ENCODE results near the gene MYO1D.
"Not testable (repeated sequence)": the region's sequence is repeated elsewhere in the genome, so short reads cannot be mapped to it uniquely, and the experiment has no call there.

The MYO1D gene

DNA sequence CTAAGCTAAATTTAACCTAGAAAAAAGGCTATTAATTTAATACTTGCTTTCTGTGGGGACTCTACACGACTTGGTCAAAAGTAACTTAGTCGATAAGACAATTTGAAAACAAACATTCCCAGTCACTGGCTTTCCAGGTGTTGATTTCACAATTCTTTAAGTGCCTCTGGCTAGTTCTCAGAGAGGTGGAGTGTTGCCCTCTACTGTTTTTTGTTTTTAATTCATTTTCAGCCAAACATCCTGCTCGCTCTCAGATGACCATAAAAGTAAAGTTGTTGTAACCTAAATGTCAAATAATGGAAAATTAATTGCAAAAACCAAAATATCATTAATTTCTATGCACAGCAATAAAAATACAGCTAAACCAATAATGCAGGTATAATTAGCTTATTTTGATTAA is 107.1 kb downstream of the MYO1D start:
- no peak for DNase-seq

DNA sequence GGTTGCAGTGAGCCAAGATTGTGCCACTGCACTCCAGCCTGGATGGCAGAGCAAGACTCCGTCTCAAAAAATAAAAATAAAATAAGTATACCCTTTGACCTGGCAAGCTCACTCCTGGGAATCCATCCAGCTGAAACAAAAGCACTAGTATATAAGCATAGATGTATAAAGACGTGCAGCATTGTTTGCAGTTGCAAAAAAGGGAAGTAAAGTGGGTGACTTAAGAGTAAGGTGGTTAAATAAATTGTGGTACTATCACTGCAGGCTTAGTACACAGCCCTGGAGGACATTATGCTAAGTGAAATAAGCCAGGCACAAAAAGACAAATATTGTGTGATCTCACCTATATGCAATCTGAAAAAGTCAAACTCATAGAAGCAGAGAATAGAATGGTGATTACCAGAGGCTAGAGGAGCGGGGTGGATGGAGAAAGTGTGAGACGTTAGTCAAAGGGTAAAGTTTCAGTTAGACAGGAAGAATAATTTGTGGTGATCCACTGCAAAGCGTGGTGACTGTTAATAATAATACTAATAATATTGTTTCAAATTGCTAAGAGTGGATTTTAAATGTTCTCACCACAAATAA is 113.0 kb downstream of the MYO1D start:
- no peak for DNase-seq

DNA sequence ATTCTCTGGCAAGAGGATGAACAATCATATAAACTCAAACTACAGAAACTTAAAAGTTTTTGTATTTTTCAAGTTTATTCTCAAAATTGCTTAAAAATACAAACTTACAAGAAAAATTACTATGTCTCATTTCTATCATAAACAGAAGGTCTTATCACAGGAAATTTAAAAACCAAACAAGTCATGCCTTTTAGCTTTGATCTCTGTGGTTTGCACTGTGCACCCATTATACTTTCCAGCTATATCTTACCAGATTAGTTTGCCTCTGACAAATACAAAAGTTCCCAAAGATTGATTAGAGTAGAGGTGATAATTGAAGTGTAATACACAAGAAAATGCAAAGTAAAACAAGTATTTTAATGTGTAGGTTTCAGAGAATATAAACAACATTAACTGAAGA is 117.4 kb downstream of the MYO1D start:
- DNase-seq: no peak

DNA sequence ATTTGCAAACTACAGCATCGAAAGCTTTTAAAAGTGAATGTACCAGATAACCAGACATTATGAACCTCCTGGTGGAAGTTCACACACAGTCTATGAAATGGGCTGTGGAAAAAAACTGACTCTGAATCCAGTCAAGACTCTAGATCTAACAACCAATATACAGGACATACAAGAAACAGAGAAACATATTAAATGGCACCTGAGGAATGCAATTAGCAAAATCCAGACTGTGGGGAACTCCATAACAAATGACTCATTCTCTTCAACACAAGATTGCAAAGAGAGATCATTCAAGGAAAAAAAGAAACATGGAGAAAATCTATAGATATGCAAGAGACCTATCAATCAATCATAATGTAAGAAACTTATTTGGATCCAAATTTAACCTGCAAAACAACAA is 119.0 kb downstream of the MYO1D start:
- no peak for DNase-seq

DNA sequence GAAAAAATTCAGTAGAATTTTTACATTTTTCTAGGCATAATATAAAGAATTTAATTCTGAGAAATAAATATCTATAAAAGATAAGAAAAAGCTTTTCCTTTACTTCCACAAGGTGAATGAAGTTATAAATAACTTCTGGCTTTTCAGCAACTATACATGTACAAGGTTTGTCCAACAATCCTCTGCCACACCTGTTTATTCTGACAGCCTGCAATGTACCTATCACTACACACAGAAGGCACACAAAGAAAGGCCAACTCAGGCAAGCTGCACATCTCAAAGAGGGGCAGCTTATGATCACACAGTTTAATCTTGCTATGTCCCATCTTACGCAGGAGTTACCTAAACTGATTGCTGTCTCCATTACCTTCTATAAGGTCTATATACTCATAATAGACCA is 120.2 kb downstream of the MYO1D start:
- no peak for DNase-seq

DNA sequence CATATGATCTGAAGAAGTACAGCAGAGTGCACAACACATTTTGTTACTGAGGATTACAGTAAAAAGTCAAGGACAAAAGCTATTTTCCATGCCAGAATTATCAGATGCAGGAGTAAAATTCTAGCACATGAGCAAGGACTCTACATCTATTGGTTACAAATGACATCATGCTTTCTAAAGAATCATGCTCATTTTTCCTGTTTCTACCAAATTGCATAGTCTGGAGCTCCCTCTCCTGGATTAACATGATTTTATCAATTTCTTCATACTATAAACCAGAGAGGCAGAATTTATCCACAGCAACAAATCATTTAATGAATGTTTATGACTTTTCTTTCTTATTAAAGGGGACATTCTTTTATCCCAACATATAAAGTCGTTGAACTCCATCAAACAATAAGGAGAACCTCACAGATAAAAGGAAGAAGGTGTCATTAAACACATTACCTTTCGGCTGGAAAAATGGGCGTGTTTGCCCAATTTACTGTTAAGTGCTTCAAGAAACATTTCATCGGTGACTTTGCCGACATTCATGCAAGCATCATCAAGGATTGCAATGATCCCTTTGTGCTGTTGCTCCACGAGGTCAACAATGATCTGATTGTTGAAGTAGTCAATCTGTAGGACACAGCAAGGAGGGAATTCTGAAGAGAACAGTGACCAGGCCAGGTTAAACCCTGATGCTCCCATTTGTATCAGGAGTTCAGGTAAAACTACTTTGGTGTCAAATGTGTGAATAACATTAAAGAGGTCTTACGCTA is 121.7 kb downstream of the MYO1D start:
- peak; percentile 75 for DNase-seq

DNA sequence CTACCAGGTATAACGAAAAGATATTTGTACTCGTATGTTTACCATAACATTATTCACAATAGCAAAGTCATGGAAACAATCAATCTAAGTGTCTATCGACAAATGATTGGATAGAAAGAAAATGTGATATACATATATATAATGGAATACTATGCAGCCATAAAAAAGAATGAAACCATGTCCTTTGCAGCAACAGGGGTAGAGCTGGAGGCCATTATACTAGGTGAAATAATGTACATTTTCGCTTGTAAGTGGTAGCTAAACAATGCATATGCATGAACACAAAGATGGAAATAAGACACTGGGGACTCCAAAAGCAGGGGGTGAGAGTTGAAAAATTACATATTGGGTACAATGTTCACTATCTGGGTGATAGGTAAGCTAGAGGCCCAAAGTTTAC is 124.0 kb downstream of the MYO1D start:
- DNase-seq: no peak

DNA sequence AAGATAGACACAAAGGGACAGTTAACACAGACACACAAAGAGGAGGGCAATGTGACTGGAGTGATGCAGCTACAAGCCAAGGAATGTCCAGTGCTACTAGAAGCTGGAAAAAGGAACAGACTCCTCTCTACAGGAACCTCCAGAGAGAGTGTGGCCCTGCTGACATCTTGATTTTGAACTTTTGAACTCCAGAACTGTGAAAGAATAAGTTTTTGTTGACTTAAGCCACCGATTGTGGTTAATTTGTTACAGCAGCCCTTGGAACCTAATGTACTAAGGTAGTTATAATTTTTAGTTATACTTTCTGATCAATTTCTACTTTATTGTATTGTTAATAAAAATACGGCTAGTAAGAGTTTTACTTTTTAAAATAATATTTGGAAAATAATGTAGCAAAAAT is 129.1 kb downstream of the MYO1D start:
- DNase-seq: no peak

DNA sequence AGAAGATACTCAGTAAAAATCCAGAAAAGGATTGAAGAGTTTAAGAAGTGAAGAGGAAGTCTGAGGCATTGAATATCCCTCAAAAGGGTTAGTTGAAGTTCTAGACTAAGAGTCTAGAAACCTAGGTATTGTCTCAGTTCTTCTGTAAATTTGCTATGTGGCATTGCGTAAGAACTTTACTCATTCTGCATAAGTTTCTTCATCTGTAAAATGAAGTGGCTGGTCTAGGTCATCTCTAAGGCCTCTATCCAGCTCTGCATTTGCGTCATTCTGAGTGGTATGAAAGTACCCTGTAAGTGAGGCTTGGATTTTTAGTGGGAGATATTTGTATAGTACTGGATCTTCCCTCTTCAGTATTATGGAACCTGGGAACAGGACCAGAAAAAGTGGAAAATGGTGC is 130.2 kb downstream of the MYO1D start:
- DNase-seq: no peak

DNA sequence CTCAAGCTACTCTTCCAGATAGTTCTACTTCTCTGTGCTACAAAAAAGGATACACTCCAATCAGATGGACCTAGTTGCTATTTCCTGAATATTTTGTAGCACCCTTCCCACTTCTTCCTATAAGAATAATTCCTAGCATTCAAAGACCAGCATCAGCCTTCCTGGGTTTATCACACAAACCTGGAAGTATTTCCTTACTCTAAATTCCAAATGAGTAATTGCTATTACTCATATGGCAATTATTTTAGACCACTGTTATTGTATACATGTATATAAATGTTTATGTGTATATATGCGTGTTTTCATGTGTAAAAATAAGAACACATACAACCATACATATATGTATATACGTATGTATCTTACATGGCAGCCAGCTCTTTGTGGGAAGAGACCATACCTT is 130.6 kb downstream of the MYO1D start:
- DNase-seq: no peak

DNA sequence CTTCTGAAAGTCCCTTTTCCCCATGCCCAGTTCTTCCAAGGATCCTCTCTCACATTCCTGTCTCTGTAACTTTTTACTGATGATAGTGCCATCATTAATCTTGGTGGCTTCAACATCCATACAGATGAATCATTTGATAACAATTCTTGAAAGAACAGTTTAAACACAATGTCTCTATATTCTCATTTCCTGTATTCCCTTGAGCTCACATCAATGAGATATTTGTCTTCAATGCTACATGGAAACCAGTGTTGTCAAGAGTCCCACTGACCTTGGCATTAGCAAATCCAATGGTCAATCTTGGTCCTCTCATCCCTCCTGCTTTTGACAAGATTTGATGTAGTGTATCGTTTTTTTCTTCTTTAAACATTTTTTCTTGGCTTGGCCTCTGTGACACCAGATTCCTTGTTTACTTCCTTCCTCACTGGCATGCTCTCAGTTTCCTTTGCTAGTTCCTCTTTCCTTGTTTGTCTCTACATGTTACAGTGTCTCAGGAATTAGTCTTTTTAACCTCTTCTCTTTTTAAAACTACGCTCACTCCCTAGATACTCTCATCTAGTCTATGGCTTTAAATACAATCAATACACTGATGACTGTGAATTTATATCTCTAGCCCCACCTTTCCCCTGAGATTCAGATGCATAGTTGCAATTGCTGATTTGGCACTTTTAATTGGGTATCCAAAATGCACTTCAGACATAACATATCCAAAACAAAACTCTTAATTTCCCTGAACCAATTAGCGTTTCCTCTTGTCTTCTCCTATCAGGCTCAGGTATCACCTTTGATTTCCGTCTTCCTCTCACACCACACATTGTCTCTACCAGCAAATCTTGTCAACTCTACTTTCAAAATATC is 134.0 kb downstream of the MYO1D start:
- DNase-seq: no peak

DNA sequence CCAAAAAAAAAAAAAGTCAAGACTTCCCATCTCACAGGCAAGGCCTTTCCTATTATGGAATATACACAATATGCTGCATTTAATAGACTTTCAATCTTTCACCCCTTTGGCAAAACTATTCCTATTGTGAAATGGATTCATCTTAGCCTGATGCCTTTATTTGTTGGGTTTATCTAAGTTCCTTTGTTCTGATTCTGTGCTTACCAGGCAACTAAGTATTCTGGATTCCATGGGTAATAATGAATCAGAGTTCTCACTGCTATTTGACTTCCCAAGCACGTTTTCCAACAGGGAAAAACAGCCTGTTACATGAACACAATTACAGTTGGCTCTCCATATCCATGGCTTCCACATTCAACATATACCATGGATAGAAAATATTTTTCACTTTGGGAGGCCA is 135.5 kb downstream of the MYO1D start:
- no peak for DNase-seq

DNA sequence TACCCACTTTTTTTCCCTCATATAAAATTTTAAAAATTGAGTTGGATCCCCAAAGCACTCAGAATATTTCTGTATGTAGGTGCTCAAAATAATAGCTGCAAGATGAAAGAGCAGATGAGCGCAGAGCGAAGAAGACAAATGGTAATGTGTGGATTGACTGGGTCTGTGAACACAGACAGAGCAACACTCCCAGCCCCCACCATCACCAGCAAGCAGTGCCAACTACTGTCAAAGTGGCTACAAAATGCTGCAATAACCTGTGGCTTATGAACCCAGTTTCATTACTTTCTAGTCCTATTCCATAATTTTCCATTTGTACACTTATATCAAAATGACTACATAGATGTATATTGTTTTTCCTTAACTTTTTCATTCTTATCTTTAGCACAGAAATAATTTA is 137.2 kb downstream of the MYO1D start:
- DNase-seq: no peak

DNA sequence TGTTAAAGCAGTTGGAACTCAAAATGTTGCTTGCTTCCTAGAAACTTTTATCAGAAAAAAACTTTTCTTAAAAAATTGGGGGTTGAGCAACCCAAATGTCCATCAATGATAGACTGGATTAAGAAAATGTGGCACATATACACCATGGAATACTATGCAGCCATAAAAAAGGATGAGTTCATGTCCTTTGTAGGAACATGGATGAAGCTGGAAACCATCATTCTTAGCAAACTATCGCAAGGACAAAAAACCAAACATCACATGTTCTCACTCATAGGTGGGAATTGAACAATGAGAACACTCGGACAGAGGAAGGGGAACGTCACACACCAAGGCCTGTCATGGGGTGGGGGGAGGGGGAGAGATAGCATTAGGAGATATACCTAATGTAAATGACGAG is 137.8 kb downstream of the MYO1D start:
- DNase-seq: not testable (repeated sequence)

DNA sequence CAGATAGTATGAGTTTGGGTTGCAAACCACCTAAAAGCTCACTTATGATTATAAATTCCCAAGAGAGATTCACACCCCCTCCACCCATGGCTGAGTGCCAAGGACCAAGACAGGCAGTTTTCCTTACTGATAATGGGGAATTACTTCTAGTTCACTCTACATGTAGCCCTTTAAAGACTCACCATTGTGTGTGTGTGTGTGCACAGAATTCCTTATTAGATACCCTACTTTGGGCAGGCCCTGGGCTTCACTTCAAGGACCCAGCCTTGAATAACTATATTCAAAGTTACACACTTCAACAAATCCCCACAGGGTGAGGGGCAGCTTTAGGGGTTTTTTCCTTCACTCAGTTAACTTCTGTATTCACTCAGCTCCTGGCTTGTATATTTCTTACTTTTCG is 143.5 kb downstream of the MYO1D start:
- DNase-seq: no peak

DNA sequence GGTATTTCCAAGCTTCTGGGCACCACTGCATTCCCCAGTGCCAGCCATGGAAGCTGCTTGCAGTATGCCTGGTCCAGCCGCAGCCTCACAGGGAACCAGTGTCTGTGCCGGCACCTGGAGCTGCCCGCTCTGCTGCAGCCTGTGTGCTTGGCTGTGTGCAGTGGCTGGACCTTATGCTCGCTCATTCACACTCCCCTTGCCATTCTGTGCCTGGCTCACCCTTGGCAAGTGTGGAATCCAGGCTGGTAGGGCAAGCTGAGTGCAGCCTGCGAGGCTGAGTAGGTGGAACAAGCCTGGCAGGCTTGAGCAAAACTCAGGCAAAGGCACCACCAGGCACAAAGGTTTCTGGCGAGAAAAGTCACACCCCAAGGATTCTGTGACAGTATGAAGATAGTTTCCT is 144.0 kb downstream of the MYO1D start:
- no peak for DNase-seq

DNA sequence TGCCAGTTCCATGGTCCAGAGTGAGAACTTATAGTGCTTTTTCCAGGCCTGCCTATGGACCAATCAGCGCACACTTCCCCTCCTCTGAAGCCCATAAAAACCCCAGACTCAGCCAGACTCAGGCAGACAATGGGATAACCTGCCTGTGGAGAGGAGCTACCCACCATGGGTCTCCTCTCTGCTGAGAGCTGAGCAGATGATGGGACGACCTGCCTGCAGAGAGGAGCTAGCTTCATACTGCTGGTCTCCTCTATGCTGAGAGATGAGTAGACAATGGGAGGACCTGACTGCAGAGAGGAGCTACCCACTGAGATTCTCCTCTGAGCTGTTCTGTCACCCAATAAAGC is 144.7 kb downstream of the MYO1D start:
- DNase-seq: no peak

DNA sequence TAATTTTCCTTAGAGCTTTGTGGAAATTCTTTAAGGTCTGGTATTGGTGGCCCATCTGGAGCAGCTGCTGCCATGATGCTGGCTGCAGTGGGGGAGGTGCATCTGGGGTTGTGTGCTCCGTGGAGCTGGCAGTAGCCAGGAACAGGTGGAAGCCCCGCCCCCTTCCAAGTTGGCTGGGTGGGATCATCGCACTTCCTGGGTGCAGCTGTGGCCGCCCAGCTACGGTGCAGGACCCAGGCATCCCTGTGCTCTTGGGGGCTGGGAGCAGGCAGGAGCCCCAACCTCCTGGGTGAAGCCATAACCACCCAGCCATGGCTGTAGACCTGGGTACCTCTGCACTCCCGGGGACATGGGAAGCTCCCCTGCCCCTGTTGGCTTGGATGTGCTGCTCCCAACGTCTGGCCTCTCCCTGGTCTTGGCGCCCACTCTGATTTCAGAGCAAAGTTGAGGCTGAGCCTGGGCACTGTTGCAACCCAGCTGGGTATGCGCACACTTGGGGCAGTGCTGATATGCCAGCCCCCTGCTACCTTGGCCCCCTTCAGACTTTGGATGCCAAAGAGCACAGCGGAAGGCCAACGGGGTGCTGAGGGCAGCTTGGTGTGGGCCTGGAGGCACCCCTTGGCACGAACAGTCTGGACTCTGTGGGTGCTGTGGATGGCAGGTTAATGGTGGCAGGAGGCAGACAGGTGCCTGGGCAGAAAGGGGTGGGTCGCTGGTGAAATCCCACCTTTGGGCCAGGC is 145.2 kb downstream of the MYO1D start:
- no peak for DNase-seq

DNA sequence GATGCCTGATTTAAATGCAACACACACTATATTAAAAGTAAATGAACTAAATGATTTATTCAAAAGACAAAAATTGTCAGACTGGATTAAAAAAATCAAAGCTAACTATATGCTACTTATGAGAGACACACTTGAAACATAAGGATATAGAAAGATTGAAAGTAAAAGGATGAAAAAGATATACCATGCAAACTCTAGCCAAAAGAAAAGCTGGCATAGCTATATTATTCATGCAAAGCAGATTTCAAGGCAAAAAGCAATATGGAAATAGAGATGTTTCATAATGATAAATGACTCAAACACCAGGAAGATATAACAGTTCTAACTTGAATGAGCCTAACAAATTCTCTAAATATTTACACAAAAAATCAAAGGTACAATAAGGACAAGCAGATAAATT is 149.2 kb downstream of the MYO1D start:
- DNase-seq: no peak

DNA sequence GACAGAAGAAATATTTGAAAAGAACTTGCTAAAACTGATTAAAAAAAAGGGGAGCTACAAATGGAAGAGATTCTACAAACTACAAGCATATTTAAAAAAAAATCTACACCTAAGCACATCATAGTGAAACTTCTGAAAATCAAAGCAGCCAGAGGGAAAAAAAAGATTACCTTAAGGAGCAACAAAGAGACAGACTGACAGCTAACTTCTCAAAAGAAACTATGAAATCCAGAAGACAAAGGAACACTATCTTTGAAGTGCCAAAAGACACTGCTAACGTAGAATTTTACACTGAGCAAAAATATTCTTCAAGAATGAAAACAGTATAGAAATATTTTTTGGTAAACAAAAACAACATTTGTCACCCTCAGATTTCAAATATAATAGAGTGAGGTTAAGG is 151.2 kb downstream of the MYO1D start:
- no peak for DNase-seq

DNA sequence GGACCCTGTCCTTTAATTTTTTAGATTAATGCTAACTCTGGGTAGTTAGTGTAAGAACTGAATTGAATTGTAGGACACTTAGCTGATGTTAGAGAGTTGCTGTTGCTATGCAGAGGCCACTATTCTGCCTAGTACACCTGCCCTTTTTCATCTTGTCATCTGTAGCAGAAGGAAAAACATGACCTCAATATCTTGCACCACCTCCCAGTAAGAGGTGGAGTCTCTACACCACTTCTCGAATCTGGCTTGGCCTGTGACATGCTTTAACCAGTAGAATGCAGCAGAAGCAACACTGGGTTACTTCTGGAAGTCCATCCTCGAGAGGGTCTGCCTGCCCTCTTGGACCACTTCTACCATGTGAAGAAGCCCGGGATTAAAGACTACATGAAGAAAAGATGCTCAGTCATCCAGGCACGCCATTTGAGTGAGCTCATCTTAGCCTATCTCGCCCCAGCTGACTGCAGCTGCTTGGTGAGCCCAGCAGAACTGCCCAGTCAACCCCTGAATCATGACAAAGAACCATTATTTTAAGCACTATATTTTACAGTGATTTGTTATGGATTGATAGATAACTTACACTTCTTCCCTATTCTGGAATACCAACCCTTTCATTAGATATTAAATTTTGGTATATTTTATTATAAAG is 153.5 kb downstream of the MYO1D start:
- peak; percentile 62 for DNase-seq

DNA sequence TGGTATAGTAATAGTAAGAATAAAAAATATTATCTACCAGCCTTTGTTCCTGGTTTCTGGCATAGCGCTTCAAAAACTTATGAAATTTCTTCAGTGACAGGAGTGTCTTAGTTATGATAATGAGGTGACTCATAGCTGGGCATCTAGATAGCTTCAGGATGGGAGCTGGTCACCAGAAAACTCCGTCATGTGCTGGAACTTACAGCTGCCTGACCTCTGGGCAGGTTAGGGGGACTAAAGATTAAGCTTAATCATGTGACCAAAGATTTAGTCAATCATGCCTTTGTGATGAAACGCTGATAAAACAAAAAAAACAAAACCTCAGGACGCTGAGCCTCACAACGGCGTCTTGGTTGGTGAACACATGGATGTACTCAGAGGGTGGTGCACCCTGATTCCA is 154.2 kb downstream of the MYO1D start:
- no peak for DNase-seq

DNA sequence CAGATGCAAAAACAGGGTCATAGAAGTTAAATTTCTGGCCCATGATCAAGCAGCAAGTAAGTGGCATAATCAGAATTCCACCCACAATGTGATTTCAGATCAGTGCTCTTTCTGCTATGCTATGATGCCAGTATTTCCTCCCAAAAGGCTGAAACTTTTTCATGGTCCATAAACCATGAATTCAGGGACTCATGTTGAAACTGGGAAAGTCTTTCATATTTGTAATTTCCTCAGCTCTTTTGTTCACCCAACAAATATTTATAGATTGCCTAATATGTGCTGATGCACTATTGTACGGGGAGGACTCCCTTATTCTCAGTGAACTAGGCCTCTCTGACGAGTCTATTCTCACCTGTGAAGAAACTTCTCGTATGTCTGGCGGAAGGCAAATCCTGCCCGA is 156.3 kb downstream of the MYO1D start:
- no peak for DNase-seq
